ENCODE measurements around the gene RPS14. TPM values are rescaled to one million over a fixed set of nuclear protein-coding genes. Genes with fewer than 3 reads are reported as not detected.

RPS14 gene
- total and polyA plus RNA-seq, 9 donors, result 2,422 to 5,452 (median 2,882) TPM

- Histone ChIP-seq H3K4me1 (ENCODE audit: control insufficient read depth, insufficient read depth, low read length) (peaks cover 10% of the 10 kb centered on the region), H3K4me3 (ENCODE audit: low read length) (no peak overlapping the region), H3K27ac (ENCODE audit: low read length) (no peak overlapping the region), H3K9me3 (replicated peaks; ENCODE audit: control insufficient read depth, low read depth, low read length) (no peaks in the 10 kb centered on the region), H3K36me3 (ENCODE audit: control insufficient read depth, insufficient read depth, low read length) (peaks cover 35% of the 10 kb centered on the region), H3K27me3 (ENCODE audit: control insufficient read depth, insufficient read depth, low read length) (no peaks in the 10 kb centered on the region)
- DNase-seq, result no peak
- WGBS (ENCODE audit: insufficient coverage), result 73% methylated on average over 11 of the region's 12 CpGs
Measured at GRCh38 chr5:150440948-150441812, 8.4 kb downstream of the RPS14 start.

- Histone ChIP-seq H3K27me3 (ENCODE audit: control insufficient read depth, insufficient read depth, low read length) (no peaks in the 10 kb centered on the region), H3K4me3 (ENCODE audit: low read length) (no peak overlapping the region), H3K27ac (ENCODE audit: low read length) (no peak overlapping the region), H3K9me3 (replicated peaks; ENCODE audit: control insufficient read depth, low read depth, low read length) (no peaks in the 10 kb centered on the region), H3K4me1 (ENCODE audit: control insufficient read depth, insufficient read depth, low read length) (peaks cover 11% of the 10 kb centered on the region), H3K36me3 (ENCODE audit: control insufficient read depth, insufficient read depth, low read length) (peaks cover 15% of the 10 kb centered on the region)
- DNase-seq, result no peak
- 30% methylated on average over 2 of the region's 4 CpGs for WGBS (ENCODE audit: insufficient coverage)
Measured at GRCh38 chr5:150438873-150439546, 10.5 kb downstream of the RPS14 start.

- Histone ChIP-seq H3K4me3 (ENCODE audit: low read length) (no peak overlapping the region), H3K9me3 (replicated peaks; ENCODE audit: control insufficient read depth, low read depth, low read length) (no peaks in the 10 kb centered on the region), H3K27me3 (ENCODE audit: control insufficient read depth, insufficient read depth, low read length) (no peaks in the 10 kb centered on the region), H3K27ac (ENCODE audit: low read length) (no peak overlapping the region), H3K36me3 (ENCODE audit: control insufficient read depth, insufficient read depth, low read length) (peaks cover 3% of the 10 kb centered on the region), H3K4me1 (ENCODE audit: control insufficient read depth, insufficient read depth, low read length) (peaks cover 3% of the 10 kb centered on the region)
- peak; percentile 87 for DNase-seq
- 3% methylated on average over 5 of the region's 13 CpGs for WGBS (ENCODE audit: insufficient coverage)
Measured at GRCh38 chr5:150436141-150436680, 13.3 kb downstream of the RPS14 start.

GRCh38 chr5:150434464-150434863 lies 15.1 kb downstream of the RPS14 start:
- Histone ChIP-seq H3K4me3 (ENCODE audit: low read length) (no peak overlapping the region), H3K27me3 (ENCODE audit: control insufficient read depth, insufficient read depth, low read length) (no peaks in the 10 kb centered on the region), H3K9me3 (replicated peaks; ENCODE audit: control insufficient read depth, low read depth, low read length) (no peaks in the 10 kb centered on the region), H3K4me1 (ENCODE audit: control insufficient read depth, insufficient read depth, low read length) (peaks cover 3% of the 10 kb centered on the region), H3K27ac (ENCODE audit: low read length) (no peak overlapping the region), H3K36me3 (ENCODE audit: control insufficient read depth, insufficient read depth, low read length) (no peaks in the 10 kb centered on the region)
- WGBS (ENCODE audit: insufficient coverage), result 7% methylated on average over 2 of the region's 6 CpGs
- peak; percentile 41 for DNase-seq

GRCh38 chr5:150431574-150431973 lies 18.0 kb downstream of the RPS14 start:
- Histone ChIP-seq H3K4me1 (ENCODE audit: control insufficient read depth, insufficient read depth, low read length) (peaks cover 10% of the 10 kb centered on the region), H3K27ac (ENCODE audit: low read length) (no peak overlapping the region), H3K9me3 (replicated peaks; ENCODE audit: control insufficient read depth, low read depth, low read length) (no peaks in the 10 kb centered on the region), H3K27me3 (ENCODE audit: control insufficient read depth, insufficient read depth, low read length) (no peaks in the 10 kb centered on the region), H3K4me3 (ENCODE audit: low read length) (no peak overlapping the region), H3K36me3 (ENCODE audit: control insufficient read depth, insufficient read depth, low read length) (no peaks in the 10 kb centered on the region)
- no CpG with 5 or more reads among the region's 4 CpGs for whole genome bisulfite sequencing (ENCODE audit: insufficient coverage)
- DNase-seq, result no peak

- H3K36me3 ChIP-seq (ENCODE audit: control insufficient read depth, insufficient read depth, low read length), result no peaks in the 10 kb centered on the region
- 79% methylated on average over 18 of the region's 18 CpGs for WGBS (ENCODE audit: insufficient coverage)
- H3K4me1 ChIP-seq (ENCODE audit: control insufficient read depth, insufficient read depth, low read length), result peaks cover 7% of the 10 kb centered on the region
- DNase-seq, result no peak
- no peak overlapping the region for H3K4me3 ChIP-seq (ENCODE audit: low read length)
- H3K27ac ChIP-seq (ENCODE audit: low read length), result no peak overlapping the region
- H3K27me3 ChIP-seq (ENCODE audit: control insufficient read depth, insufficient read depth, low read length), result no peaks in the 10 kb centered on the region
- H3K9me3 ChIP-seq (replicated peaks; ENCODE audit: control insufficient read depth, low read depth, low read length), result no peaks in the 10 kb centered on the region
Measured at GRCh38 chr5:150431048-150431447, 18.5 kb downstream of the RPS14 start.

- Histone ChIP-seq H3K27me3 (ENCODE audit: control insufficient read depth, insufficient read depth, low read length) (no peaks in the 10 kb centered on the region), H3K36me3 (ENCODE audit: control insufficient read depth, insufficient read depth, low read length) (no peaks in the 10 kb centered on the region), H3K9me3 (replicated peaks; ENCODE audit: control insufficient read depth, low read depth, low read length) (no peaks in the 10 kb centered on the region), H3K4me1 (ENCODE audit: control insufficient read depth, insufficient read depth, low read length) (peaks cover 7% of the 10 kb centered on the region), H3K27ac (ENCODE audit: low read length) (no peak overlapping the region), H3K4me3 (ENCODE audit: low read length) (no peak overlapping the region)
- WGBS (ENCODE audit: insufficient coverage), result 74% methylated on average over 5 of the region's 5 CpGs
- DNase-seq, result no peak
Measured at GRCh38 chr5:150429410-150429873, 20.1 kb downstream of the RPS14 start.

- H3K27ac ChIP-seq (ENCODE audit: low read length), result no peak overlapping the region
- H3K9me3 ChIP-seq (replicated peaks; ENCODE audit: control insufficient read depth, low read depth, low read length), result no peaks in the 10 kb centered on the region
- H3K36me3 ChIP-seq (ENCODE audit: control insufficient read depth, insufficient read depth, low read length), result no peaks in the 10 kb centered on the region
- H3K27me3 ChIP-seq (ENCODE audit: control insufficient read depth, insufficient read depth, low read length), result no peaks in the 10 kb centered on the region
- peaks cover 7% of the 10 kb centered on the region for H3K4me1 ChIP-seq (ENCODE audit: control insufficient read depth, insufficient read depth, low read length)
- WGBS (ENCODE audit: insufficient coverage), result 100% methylated on average over 2 of the region's 5 CpGs
- no peak for DNase-seq
- no peak overlapping the region for H3K4me3 ChIP-seq (ENCODE audit: low read length)
Measured at GRCh38 chr5:150428978-150429377, 20.6 kb downstream of the RPS14 start.

GRCh38 chr5:150428106-150428876 lies 21.2 kb downstream of the RPS14 start:
- peak; percentile 43 for DNase-seq
- 37% methylated on average over 13 of the region's 18 CpGs for WGBS (ENCODE audit: insufficient coverage)
- no peaks in the 10 kb centered on the region for H3K27me3 ChIP-seq (ENCODE audit: control insufficient read depth, insufficient read depth, low read length)
- no peak overlapping the region for H3K4me3 ChIP-seq (ENCODE audit: low read length)
- no peaks in the 10 kb centered on the region for H3K9me3 ChIP-seq (replicated peaks; ENCODE audit: control insufficient read depth, low read depth, low read length)
- H3K36me3 ChIP-seq (ENCODE audit: control insufficient read depth, insufficient read depth, low read length), result no peaks in the 10 kb centered on the region
- peaks cover 7% of the 10 kb centered on the region for H3K4me1 ChIP-seq (ENCODE audit: control insufficient read depth, insufficient read depth, low read length)
- H3K27ac ChIP-seq (ENCODE audit: low read length), result no peak overlapping the region

All from muscle of leg (tissue), 11 donors.